Astrocyte (in vitro differentiated cells and primary cell): ENCODE measurements around the gene XYLT1.

Source experiments
- CTCF ChIP-seq: IDR thresholded peaks from 2 replicates; pipeline ENCODE4 v1.5.1; 2011; ENCODE audit warnings: low read depth, mild to moderate bottlenecking, inconsistent platforms, low read length, moderate library complexity; ENCODE audit not compliant: insufficient read depth
- EZH2 ChIP-seq: IDR thresholded peaks from 2 replicates; pipeline ENCODE4 v1.6.1; 2012; ENCODE audit warnings: mild to moderate bottlenecking, low read length, inconsistent platforms; ENCODE audit not compliant: insufficient read depth

- TF ChIP-seq CTCF, result no peak
- no peak for TF ChIP-seq EZH2
These were observed 219.3 kb downstream of the XYLT1 start for GRCh38 chr16:17251496-17251895.
